Astrocyte of the hippocampus (primary cell): ENCODE data around the gene SOS2.

Experiments used
- DNase-seq: peaks from one replicate; pipeline ENCODE4 v3.0.0; 2011; ENCODE audit warnings: low read depth, low spot score

SOS2 gene

DNA sequence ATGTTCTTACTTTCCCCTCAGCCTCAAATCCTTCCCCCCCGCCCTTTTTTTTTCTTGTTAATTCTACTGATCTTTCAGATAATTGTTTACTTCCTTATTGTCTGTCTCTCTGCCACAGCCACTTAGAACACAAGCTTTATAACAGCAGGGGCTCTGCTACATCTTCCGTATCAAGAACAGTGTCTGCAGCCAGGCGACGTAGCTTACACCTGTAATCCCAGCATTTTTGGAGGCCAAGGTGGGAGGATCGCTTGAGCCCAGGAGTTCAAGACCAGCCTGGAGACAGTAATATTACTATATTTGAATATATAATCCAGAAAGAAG is 5.4 kb downstream of the SOS2 start:
- peak; percentile 11 for DNase-seq

DNA sequence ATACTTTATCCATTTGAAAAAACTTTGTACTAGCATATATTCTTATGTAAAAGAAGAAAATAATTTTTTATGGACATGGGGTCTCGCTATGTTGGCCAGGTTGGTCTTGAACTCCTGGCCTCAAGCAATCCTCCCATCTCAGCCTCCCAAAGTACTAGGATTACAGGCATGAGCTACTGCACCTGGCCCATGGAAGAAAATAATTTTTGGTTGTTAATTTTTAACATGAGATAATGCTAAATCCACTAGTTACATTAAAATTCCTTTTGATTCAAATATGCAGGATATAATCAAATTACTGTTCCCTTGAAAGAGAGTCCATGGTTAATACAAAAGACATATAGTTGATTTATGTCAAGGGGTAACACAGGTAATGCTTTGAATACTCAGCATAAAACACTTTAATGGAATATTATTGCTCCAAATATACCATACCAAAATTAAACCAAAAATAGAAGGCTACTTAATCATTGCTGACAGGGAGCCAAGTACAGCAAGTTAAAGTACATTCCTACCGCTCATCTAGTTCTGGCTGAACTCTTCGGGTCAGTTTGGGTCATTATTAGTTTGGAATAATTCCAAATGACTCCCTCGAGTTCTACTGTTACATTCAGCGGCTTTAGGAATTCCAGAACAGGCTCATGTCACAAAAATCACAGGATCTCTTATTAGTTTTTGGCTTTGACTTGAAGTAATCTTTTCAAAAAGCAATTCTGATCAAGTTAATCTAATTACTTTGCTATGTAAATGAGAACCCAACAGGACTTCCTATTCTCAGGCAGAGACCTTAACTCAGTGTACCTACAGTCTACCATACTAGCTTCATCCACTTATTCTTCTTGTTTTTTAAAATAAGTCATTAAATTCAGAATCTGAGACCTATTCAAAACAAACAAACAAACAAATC is 6.1 kb downstream of the SOS2 start:
- DNase-seq: peak; percentile 80

DNA sequence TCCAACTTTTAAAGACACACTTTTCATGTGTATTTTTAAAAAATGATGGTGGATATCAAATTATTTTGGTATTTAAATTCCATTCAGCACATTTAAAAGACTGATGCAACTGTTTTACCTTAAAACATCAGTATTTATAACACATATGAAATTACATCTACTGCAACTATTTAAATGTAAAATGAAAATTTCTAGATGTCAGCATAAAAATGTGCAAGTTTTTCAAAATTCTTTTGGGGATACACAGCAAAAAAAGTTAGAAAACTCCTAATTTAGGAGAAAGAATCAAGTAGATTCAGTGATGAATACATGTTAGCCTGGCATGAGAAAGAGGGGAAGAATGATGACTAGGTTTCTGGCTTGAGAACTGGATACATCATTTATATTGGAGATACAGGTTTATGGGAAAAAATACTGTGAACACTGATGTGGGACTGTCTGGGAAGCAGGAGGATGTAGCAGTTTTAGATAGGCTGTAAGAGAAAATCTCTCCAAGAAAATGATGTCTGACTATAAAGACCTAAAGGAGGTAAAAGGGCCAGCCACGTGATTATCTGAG is 9.2 kb downstream of the SOS2 start:
- DNase-seq: no peak

DNA sequence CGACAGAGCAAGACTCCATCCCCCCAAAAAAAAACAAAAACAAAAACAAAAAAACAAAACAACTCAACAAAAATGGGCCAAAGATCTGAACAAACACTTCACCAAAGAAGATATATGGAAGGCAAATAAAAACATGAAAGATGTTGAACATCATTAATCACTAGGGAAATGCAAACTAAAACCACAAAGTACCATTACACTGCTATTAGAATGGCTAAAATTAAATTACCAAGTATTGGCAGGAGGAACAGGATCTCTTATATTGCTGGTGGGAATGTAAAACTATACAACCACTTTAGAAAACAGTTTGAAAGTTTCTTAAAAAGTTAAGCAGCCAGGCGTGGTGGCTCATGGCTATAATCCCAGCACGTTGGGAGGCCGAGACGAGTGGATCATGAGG is 12.9 kb downstream of the SOS2 start:
- no peak for DNase-seq

DNA sequence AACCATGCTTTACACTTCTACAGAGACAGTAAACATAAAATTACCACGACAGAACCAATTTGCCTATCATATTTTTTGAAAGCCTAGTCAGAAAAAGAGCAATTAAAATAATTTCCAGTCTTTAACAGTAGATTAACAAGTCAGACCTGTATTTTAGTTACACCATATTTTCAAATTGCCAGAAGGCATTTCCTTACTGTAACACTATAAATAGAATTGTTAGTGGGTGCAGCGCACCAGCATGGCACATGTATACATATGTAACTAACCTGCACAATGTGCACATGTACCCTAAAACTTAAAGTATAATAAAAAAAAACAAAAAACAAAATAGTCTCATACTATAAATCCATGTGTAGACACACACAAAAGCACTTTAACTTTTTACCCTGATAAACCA is 16.0 kb downstream of the SOS2 start:
- DNase-seq: no peak

DNA sequence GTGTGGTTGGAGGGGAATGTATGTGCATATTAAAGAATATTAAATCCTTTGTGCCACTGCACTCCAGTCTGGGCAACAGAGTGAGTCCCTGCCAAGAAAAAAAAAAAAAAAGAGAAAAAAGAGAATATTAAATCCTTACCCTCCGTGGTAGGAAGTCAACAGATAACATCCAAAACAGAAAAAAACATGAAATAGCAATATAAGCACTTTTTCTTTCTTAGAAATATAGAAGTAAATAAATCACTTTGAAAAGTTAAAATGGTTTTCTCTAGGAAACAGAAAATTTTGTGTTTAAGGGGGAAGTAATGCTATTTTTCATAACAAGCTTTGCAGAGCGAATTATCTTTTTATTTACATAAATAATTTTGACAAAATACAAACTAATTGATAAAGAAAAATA is 17.6 kb downstream of the SOS2 start:
- DNase-seq: no peak

DNA sequence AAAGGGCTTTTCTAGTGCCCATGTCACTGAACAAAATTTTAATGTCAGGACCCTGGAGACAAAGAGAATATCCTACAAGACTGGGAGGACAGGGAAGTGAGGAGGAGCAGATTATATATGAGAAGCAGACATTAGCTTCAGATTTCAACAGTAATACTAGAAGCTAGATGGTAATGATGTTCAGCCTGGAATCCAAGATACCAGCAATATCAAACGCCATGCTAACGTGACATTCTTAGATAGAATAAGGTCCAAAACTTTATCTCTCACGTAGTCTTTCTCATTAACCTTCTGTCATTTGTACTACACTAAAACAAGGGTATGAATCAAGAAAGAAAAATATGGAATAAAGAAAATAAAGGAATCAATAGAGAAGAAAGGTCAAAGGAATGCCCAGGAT is 18.7 kb downstream of the SOS2 start:
- no peak for DNase-seq

DNA sequence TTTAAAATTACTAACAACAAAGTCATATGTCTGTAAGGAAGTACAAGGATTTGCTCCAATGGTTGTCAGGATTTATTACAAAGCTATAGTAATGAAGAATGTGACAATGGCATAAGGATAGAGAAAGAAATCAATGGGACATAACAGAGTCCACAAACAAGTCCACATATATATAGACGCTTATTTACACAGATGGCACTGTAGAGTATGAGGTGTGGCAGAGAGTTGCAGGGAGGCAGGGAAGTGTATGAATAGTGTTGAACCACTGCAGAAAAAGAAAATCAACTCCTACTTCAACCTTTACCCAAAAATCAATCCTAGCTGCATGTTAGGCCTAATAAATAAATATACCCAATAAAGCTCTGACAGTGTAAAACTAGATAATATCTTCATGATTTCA is 21.3 kb downstream of the SOS2 start:
- DNase-seq: no peak

DNA sequence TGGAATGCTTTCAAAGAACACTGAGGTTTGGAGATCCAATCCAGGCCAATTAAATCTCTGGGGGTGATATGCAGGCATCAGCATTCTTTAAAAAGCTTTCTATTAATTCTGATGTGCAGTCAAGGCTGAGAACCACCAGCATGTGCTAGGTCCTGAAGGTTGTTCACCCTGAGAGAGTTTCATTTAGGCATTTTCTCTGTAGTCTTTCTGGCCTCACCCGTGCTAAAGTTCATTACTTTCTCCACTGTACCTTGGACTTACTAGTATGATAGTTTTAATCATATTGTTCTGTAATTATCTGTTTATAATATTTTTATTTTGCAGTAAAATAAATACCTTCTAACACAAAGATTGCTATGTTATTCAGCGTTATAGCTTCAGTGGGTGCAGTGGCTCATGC is 32.9 kb downstream of the SOS2 start:
- no peak for DNase-seq

DNA sequence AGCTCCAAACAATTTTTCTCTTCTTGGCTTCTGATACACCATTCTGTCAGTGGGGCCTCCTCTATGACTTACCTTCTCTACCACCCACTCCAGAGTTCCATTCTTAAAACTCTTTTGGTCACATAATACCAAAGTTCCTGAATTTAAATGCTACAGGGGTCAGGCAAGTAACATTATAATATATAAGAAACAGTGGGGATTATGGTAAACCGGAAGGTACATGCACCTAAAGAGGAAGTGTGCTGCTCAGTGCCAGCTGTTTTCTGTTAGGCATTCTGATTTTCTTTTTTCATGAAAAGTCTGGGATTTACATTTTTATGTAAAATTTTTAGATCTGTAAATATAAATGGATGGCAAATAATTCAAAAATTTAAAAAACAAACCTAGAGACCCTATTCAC is 39.9 kb downstream of the SOS2 start:
- DNase-seq: no peak

DNA sequence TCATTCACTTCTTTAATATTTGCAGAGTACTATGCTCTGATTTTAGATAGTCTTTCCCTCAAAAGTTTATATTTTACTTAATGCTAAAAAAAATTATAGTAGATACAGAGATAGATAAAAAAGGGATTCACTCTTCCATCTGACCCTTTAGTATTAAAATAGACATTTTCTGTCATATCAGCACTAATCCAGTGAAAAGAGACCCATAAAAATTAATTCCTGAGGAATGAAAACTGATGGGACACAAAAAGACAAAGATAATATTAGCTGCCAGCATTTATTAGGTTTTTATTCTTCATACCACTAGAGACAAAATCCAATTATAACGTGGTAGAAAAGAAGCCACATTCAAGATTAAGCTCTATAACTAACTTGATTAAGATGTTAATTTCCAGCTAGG is 45.3 kb downstream of the SOS2 start:
- no peak for DNase-seq

DNA sequence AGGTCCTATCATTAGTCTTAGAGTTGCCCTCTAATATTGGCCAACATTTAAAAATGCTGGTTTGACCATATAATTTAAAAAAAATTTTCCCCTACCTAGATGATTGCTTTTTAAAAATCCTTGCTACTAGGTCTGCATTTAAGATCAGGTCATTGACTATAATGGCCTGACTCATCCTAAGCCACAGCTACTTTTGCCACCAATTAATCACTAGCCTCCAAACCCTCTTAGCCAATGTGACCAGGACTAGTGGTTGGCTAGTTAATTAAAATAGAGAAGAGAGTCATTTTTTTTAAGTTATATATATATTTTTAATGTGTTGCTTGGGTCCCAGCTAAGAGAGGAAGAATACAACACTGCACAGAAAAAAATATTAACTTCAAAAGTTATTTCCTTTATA is 57.5 kb downstream of the SOS2 start:
- DNase-seq: peak; percentile 18

DNA sequence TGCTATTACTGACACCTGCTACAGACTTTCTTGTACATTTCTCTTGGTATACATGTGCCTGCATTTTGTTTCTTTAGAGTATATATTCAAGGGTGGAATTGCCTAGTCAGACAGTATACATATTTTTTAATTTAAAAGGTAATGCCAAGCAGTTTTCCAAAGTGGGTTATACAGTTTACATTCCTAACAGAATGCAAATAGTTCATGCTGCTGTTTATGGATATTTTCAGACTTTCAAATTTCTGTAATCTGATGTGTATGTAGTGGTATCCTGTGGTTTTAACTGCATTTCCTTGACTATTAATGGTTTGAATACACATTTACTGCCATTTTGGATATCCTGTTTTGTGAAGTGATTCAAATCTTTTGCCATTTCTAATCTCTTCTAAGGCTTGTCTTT is 59.5 kb downstream of the SOS2 start:
- no peak for DNase-seq

DNA sequence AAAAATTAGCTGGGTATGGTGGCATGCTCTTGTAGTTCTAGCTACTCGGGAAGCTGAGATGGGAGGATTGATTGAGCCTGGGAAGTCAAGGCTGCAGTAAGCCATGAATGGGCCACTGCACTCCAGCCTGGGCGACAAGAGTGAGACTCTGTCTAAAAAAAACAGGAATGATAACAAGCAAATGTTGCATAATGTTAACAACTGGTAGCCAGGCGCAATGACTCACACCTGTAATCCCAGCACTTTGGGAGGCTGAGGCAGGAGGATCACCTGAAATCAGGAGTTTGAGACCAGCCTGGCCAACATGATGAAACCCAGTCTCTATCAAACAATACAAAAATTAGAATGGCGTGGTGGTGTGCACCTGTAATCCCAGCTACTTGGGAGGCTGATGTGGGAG is 64.0 kb downstream of the SOS2 start:
- DNase-seq: peak; percentile 1

DNA sequence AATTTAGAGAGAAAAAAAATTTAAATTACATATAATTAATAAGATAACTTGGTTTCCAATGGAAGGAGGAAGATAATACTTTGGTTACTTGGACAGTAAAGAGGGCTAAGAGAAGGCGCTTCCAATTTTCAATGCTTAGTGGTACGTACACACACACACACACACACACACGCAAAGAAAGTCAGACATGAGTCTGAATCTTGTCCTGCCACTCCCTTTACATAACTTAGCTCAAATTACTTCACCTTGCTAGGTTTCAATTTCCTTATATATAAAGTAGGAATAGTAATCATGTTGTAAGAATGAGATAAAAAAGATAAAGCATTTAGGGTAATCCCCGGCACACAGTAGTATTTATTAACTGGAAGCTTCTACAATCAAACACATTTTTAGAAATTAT is 75.3 kb downstream of the SOS2 start:
- no peak for DNase-seq

DNA sequence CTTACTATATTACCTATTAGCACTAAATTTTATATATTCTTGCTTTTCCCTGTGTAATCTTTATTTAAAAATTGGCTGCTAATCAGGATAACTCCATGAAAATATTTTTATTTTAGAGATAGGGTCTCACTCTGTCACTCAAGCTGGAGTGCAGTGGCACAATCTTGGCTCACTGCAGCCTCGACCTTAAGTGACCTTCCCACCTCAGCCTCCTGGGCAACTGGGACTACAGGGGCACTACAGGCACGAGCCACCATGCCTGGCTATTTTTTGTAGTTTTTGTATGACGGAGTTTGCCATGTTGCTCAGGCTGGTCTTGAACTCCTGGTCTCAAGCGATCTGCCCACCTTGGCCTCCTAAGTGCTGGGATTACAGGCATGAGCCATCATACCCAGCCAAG is 82.6 kb downstream of the SOS2 start:
- DNase-seq: no peak

DNA sequence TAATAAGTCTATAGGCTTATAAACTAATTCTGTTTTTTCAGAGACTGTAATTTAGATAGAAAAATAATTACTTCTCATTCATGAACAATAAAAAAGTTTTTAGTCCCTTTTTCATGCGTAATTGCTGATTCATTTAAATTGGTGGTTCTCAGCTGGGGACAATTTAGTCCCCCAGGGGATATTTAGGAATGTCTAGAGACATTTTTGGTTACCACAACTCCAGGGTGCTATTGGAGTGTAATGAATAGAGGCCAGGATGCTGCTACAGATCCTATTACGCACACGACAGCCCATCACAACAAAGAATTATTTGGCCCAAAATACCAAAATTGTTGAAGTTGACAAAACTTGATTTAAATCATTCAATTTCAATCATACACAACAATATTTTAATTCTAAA is 92.2 kb downstream of the SOS2 start:
- peak; percentile 86 for DNase-seq

DNA sequence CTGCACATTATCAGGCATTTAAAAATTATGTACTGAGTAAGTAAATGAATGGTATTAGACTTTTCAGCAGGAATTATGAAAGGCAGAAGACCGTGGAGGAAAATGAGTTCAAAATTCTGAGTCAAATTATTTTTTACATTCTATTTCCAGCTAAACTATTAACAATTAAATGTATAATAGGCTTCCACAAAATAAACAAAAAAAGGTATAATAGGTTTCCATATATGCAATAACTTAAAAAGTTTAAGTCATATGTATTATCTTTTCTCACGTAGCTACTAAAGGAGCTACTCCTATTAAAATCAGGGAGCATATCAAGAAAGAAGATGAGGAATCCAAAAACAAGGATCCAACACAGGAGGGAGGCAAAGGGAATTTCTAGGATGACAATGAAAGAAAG is 103.6 kb downstream of the SOS2 start:
- no peak for DNase-seq

DNA sequence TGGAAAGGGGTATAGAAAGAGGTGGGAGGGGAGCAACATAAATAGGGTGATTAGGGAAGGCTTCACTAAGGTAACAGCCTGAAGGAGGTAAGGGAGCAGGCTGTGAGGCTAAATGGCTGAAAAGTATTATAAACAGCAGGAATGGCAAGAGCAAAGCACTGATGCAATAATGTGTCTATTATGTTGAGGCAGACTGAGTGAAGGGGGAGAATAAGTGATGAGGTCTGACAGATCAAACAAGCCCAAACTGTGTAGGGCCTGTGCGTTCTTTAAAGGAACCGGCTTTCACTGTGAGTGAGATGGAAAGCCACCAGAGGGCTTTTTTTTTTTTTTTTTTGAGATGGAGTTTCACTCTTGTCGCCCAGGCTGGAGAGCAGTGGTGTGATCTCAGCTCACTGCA is 108.3 kb downstream of the SOS2 start:
- DNase-seq: no peak

DNA sequence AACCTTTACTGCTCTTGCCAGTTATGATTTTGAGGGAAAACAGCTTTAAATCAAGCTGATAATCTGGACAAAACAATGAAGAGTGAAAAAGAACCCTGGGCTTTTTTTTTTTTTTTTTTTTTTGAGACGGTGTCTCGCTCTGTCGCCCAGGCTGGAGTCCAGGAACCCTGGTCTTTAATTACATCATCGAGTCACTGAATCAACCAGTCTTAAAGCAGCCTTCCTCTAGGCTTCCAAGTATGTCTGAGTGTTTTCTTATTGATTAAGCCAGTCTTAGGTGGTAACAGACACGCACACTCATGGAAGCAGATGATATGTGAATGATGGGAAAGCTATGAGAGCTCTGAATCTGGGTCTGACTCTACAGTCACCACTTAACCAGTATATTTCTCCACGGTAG is 109.1 kb downstream of the SOS2 start:
- DNase-seq: peak; percentile 13

DNA sequence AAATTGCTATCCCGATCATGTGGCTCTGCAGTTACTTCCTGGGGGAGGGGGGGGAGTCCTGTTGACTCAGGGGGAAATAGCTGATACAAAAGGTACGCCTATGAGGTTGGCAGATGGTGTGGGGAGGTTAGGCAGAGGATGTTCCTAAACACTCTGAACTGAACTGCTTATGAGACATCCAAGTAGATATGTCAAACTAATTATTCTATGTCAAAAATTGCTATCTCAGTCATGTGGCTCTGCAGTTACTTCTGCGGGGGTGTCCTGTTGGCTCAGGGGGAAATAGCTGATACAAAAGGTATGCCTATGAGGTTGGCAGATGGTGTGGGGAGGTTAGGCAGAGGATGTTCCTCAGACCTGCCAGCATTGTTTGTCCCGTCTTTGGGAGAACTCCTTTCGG is 109.9 kb downstream of the SOS2 start:
- DNase-seq: no peak

DNA sequence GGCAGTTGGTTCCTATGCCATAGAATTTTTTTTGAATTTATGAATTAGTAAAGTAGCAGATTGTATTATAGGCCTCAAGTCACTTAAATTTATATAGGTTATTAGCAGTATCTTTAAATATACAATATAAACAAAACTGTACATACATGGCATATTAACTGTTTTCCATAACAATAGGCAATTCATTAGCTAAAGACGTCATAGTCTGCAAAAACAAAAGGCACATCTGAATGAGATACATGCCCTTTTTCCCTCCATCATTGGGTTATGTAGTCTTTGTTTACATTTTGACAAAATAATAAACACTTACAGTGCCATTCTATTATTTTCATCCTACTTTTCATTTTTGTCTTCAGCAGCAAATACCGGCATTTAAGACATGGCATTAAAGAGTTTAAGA is 113.9 kb downstream of the SOS2 start:
- no peak for DNase-seq

DNA sequence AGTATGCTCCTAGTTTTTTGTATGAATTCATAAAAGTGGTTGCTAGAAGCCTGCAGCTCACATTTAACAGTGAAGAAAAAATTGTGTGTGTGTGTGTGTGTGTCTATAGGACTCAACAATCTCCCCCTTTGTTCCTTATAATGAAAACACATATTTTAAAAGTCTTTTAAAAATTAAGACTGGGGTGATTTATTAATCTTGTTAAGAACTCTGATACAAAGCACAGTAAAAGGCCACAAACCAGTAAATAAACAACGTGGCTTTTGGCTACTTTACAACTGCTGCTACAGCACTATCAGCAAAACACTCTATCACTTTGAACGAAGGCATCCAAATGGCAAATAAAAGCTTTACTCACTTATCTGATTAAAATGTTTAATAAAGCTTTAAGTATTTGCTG is 114.4 kb downstream of the SOS2 start:
- no peak for DNase-seq
